GM18951 (cell line): ENCODE measurements around the gene SLC25A28.

Experiments
- POLR2A ChIP-seq: IDR thresholded peaks from 4 replicates; pipeline ENCODE4 v1.6.1; 2011; ENCODE audit warnings: mild to moderate bottlenecking; ENCODE audit not compliant: insufficient read length, insufficient read depth; ENCODE audit errors: extremely low read depth
- in situ Hi-C: fragments of 300-500 bp; cut with MboI; formaldehyde crosslinking; loops from one replicate; pipeline ENCODE4 v1.12.0; 2022; ENCODE audit warnings: low sequenced_read_pairs, mixed read lengths, inconsistent platforms; ENCODE audit not compliant: unreplicated experiment

Gene SLC25A28

GRCh38 chr10:99595236-99595635, 25.0 kb downstream of the SLC25A28 start:
- in situ Hi-C loops: no loop called here
- TF ChIP-seq POLR2A: no peak

GRCh38 chr10:99593312-99593711, 26.9 kb downstream of the SLC25A28 start:
- in situ Hi-C loops: no loop called here
- TF ChIP-seq POLR2A: no peak

- TF ChIP-seq POLR2A: no peak
- in situ Hi-C loops: no loop called here
Observed at GRCh38 chr10:99590799-99591198, 29.4 kb downstream of the SLC25A28 start.

- in situ Hi-C loops: no loop called here
- TF ChIP-seq POLR2A: no peak
Observed at GRCh38 chr10:99583687-99584086, 36.6 kb downstream of the SLC25A28 start.

- in situ Hi-C loops: no loop called here
- TF ChIP-seq POLR2A: no peak
Observed at GRCh38 chr10:99582255-99582770, 37.9 kb downstream of the SLC25A28 start.

GRCh38 chr10:99579971-99580370, 40.3 kb downstream of the SLC25A28 start:
- no peak for TF ChIP-seq POLR2A
- in situ Hi-C loops: no loop called here

GRCh38 chr10:99573790-99574189, 46.4 kb downstream of the SLC25A28 start:
- TF ChIP-seq POLR2A: no peak
- in situ Hi-C loops: no loop called here

- TF ChIP-seq POLR2A: no peak
- in situ Hi-C loops: no loop called here
Observed at GRCh38 chr10:99571816-99572215, 48.4 kb downstream of the SLC25A28 start.

- in situ Hi-C loops: no loop called here
- TF ChIP-seq POLR2A: no peak
Observed at GRCh38 chr10:99569961-99570360, 50.3 kb downstream of the SLC25A28 start.

- no peak for TF ChIP-seq POLR2A
- in situ Hi-C loops: no loop called here
Observed at GRCh38 chr10:99569253-99569939, 50.8 kb downstream of the SLC25A28 start.

- in situ Hi-C loops: no loop called here
- TF ChIP-seq POLR2A: no peak
Observed at GRCh38 chr10:99565166-99565565, 55.1 kb downstream of the SLC25A28 start.

- no peak for TF ChIP-seq POLR2A
- in situ Hi-C loops: no loop called here
Observed at GRCh38 chr10:99564361-99564760, 55.9 kb downstream of the SLC25A28 start.

- in situ Hi-C loops: no loop called here
- no peak for TF ChIP-seq POLR2A
Observed at GRCh38 chr10:99562631-99563030, 57.6 kb downstream of the SLC25A28 start.
